ENCODE data around the gene SLC38A10. TPM values are rescaled to one million over a fixed set of nuclear protein-coding genes. Genes with fewer than 3 reads are reported as not detected.
A peak's percentile ranks its signal among the peaks of the same experiment; 100 is the strongest.

SLC38A10 gene
- total and polyA plus RNA-seq, 2 of the 4 experiments (the other 2 are of a cell fraction), result 12.7 to 46.7 TPM

GRCh38 chr17:81249223-81250040 is 45.7 kb downstream of the SLC38A10 start:
- no peaks in the 10 kb centered on the region for H3K9me3 ChIP-seq (ENCODE audit: control insufficient read depth, insufficient read depth, low read length)
- BruUV-seq (replicated peaks), result no TSS peak
- H3K79me1 ChIP-seq (ENCODE audit: low read depth in 1 of 2, low read length in 2 of 2), result peaks cover 9 to 26% of the 10 kb centered on the region in 2 experiments; a peak in 3 of 4 replicates
- H3K9me1 ChIP-seq (ENCODE audit: insufficient read depth, low read length), result peaks cover 8% of the 10 kb centered on the region
- ChIA-PET POLR2A (ENCODE audit: unreplicated experiment) (no interaction called here), CTCF (no interaction called here)
- H3K23ac ChIP-seq (ENCODE audit: low read depth, low read length), result no peak overlapping the region
- peak; percentile 8 for DNase-seq
- H2BK15ac ChIP-seq (ENCODE audit: low read depth, low read length), result no peak overlapping the region
- no peak overlapping the region for H4K8ac ChIP-seq (ENCODE audit: low read depth in 2 of 2, low read length in 2 of 2)
- H2BK120ac ChIP-seq (ENCODE audit: low read depth, low read length), result no peak overlapping the region
- no peak overlapping the region for H3K9ac ChIP-seq (ENCODE audit: low read depth, low read length)
- H3K4me3 ChIP-seq (ENCODE audit: insufficient read depth, low read depth, low read length), result no peak overlapping the region
- in situ Hi-C loops (cut with MboI; ENCODE audit: low sequenced_read_pairs), result no loop called here
- H3K18ac ChIP-seq (ENCODE audit: low read depth, low read length), result no peak overlapping the region
- no peak for TF ChIP-seq CEBPB (IDR thresholded peaks at IDR 0.05; ENCODE audit: low read depth, low read length)
- no peak for TF ChIP-seq MAZ (IDR thresholded peaks at IDR 0.05; ENCODE audit: borderline replicate concordance, low read depth, low read length)
- no peak for TF ChIP-seq POLR2A (IDR thresholded peaks at IDR 0.05; ENCODE audit: low read depth, low read length)
- no peak for TF ChIP-seq CTCF (conservative IDR thresholded peaks at IDR 0.05; ENCODE audit: low read depth, low read length)
- TF ChIP-seq MAFK (IDR thresholded peaks at IDR 0.05; ENCODE audit: low read depth, low read length), result no peak
- TF ChIP-seq BHLHE40 (IDR thresholded peaks at IDR 0.05; ENCODE audit: low read depth, low read length), result no peak
- no peak for TF ChIP-seq RFX5 (IDR thresholded peaks at IDR 0.05; ENCODE audit: low read depth, low read length)
- TF ChIP-seq MXI1 (IDR thresholded peaks at IDR 0.05; ENCODE audit: borderline replicate concordance, low read depth, low read length), result no peak
- no peak for TF ChIP-seq NFE2L2 (IDR thresholded peaks at IDR 0.05; ENCODE audit: low read depth, low read length)
- no peak for TF ChIP-seq RCOR1 (IDR thresholded peaks at IDR 0.05; ENCODE audit: insufficient replicate concordance, low read length)
- no peak overlapping the region for H2BK5ac ChIP-seq (ENCODE audit: low read depth, low read length, poor library complexity, severe bottlenecking)
- peaks cover 32% of the 10 kb centered on the region for H3K36me3 ChIP-seq (ENCODE audit: control insufficient read depth, insufficient read depth, low read length)
- no peak overlapping the region for H2AFZ ChIP-seq (replicated peaks; ENCODE audit: low read length, poor library complexity)
- peaks cover 22% of the 10 kb centered on the region for H4K20me1 ChIP-seq (ENCODE audit: insufficient read depth, low read length)
- no peak overlapping the region for H4K91ac ChIP-seq (ENCODE audit: insufficient read depth, low read depth, low read length)
- H3K4ac ChIP-seq (ENCODE audit: low read depth, low read length), result no peak overlapping the region
- no peaks in the 10 kb centered on the region for H3K27me3 ChIP-seq (ENCODE audit: control insufficient read depth, insufficient read depth, low read length)
- no peak overlapping the region for H3K56ac ChIP-seq (ENCODE audit: extremely low read depth, insufficient read depth, low read length)
- no peak overlapping the region for H3K4me2 ChIP-seq (ENCODE audit: low read depth, low read length)
- no peak overlapping the region for H2AK5ac ChIP-seq (ENCODE audit: low read depth, low read length)
- intact Hi-C loops (cut with micrococcal nuclease), result no loop called here
- ATAC-seq (ENCODE audit: low read depth), result no peak
- no peak overlapping the region for H4K5ac ChIP-seq (ENCODE audit: low read depth, low read length)
- H2AK9ac ChIP-seq (replicated peaks; ENCODE audit: low read depth, low read length, poor library complexity), result peak overlapping the region; percentile 83
- 90% methylated on average over 13 of the region's 15 CpGs; no CpG with 5 or more reads in 1 of the 2 experiments for WGBS, 2 experiments (ENCODE audit: extremely low coverage in 2 of 2, insufficient read length in 1 of 2)
- no peak overlapping the region for H3K27ac ChIP-seq (ENCODE audit: insufficient read depth, low read length)
- H3K14ac ChIP-seq (replicated peaks; ENCODE audit: low read depth, low read length), result no peak overlapping the region
- dilution Hi-C loops (cut with HindIII; ENCODE audit: low sequenced_read_pairs, unreplicated experiment), result no loop called here
- no peak overlapping the region for H2BK20ac ChIP-seq (ENCODE audit: low read depth, low read length)
- H3K4me1 ChIP-seq (ENCODE audit: control insufficient read depth, insufficient read depth, low read length), result peaks cover 7% of the 10 kb centered on the region

All from IMR-90 (cell line).